Measurements from ENCODE around the gene RGL4.
A peak's percentile ranks its signal among the peaks of the same experiment; 100 is the strongest.
"Not testable (repeated sequence)": the region's sequence is repeated elsewhere in the genome, so short reads cannot be mapped to it uniquely, and the experiment has no call there.

Gene RGL4

GRCh38 chr22:23698673-23699235, 7.9 kb downstream of the RGL4 start:
- no peak for DNase-seq (ENCODE audit: low read depth in 2 of 2)

- DNase-seq (ENCODE audit: low read depth in 2 of 2): no peak
These were observed 9.9 kb downstream of the RGL4 start for GRCh38 chr22:23700706-23701105.

- DNase-seq (ENCODE audit: low read depth in 2 of 2): no peak
These were observed 13.2 kb downstream of the RGL4 start for GRCh38 chr22:23704062-23704461.

- DNase-seq (ENCODE audit: low read depth in 2 of 2): no peak
These were observed 14.0 kb downstream of the RGL4 start for GRCh38 chr22:23704829-23705228.

GRCh38 chr22:23705358-23705757, 14.5 kb downstream of the RGL4 start:
- DNase-seq (ENCODE audit: low read depth in 2 of 2): no peak

GRCh38 chr22:23708270-23708669, 17.5 kb downstream of the RGL4 start:
- no peak for DNase-seq (ENCODE audit: low read depth in 2 of 2)

GRCh38 chr22:23709107-23709506, 18.3 kb downstream of the RGL4 start:
- DNase-seq (ENCODE audit: low read depth in 2 of 2): no peak

- no peak for DNase-seq (ENCODE audit: low read depth in 2 of 2)
These were observed 21.4 kb downstream of the RGL4 start for GRCh38 chr22:23712256-23712655.

GRCh38 chr22:23713696-23714595, 23.1 kb downstream of the RGL4 start:
- DNase-seq (ENCODE audit: low read depth in 2 of 2): no peak

- DNase-seq (ENCODE audit: low read depth in 2 of 2): no peak
These were observed 24.1 kb downstream of the RGL4 start for GRCh38 chr22:23714596-23715578.

- no peak for DNase-seq (ENCODE audit: low read depth in 2 of 2)
These were observed 25.1 kb downstream of the RGL4 start for GRCh38 chr22:23715806-23716375.

- peak; percentile 63 to 69 for DNase-seq (ENCODE audit: low read depth in 2 of 2)
These were observed 26.3 kb downstream of the RGL4 start for GRCh38 chr22:23716811-23717801.

- DNase-seq (ENCODE audit: low read depth in 2 of 2): no peak
These were observed 27.8 kb downstream of the RGL4 start for GRCh38 chr22:23718371-23719165.

GRCh38 chr22:23720855-23721254, 30.0 kb downstream of the RGL4 start:
- DNase-seq (ENCODE audit: low read depth in 2 of 2): no peak

GRCh38 chr22:23722160-23722559, 31.3 kb downstream of the RGL4 start:
- no peak for DNase-seq (ENCODE audit: low read depth in 2 of 2)

- DNase-seq (ENCODE audit: low read depth in 2 of 2): no peak
These were observed 31.9 kb downstream of the RGL4 start for GRCh38 chr22:23722724-23723123.

GRCh38 chr22:23728108-23728507, 37.3 kb downstream of the RGL4 start:
- not testable (repeated sequence) for DNase-seq (ENCODE audit: low read depth in 2 of 2)

GRCh38 chr22:23737696-23738095, 46.9 kb downstream of the RGL4 start:
- no peak for DNase-seq (ENCODE audit: low read depth in 2 of 2)

GRCh38 chr22:23742505-23743264, 51.9 kb downstream of the RGL4 start:
- no peak for DNase-seq (ENCODE audit: low read depth in 2 of 2)
